NCI-H146 (cell line): ENCODE results near the gene ASTN2.

ENCODE experiments used
- DNase-seq: peaks from one replicate; lab custom pipeline; 2025; lab: John Stamatoyannopoulos, UW

ASTN2 gene

GRCh38 chr9:116741086-116741740 is 673.6 kb downstream of the ASTN2 start:
- no peak for DNase-seq

GRCh38 chr9:116737152-116737546 is 677.7 kb downstream of the ASTN2 start:
- DNase-seq: peak; percentile 79

GRCh38 chr9:116736399-116737151 is 678.3 kb downstream of the ASTN2 start:
- DNase-seq: no peak

GRCh38 chr9:116733010-116733641 is 681.7 kb downstream of the ASTN2 start:
- no peak for DNase-seq

GRCh38 chr9:116726602-116727001 is 688.3 kb downstream of the ASTN2 start:
- DNase-seq: no peak

- DNase-seq: peak; percentile 9
These were observed 690.7 kb downstream of the ASTN2 start for GRCh38 chr9:116724123-116724522.

GRCh38 chr9:116721944-116722343 is 692.9 kb downstream of the ASTN2 start:
- DNase-seq: no peak

GRCh38 chr9:116721411-116721810 is 693.4 kb downstream of the ASTN2 start:
- DNase-seq: no peak

- no peak for DNase-seq
These were observed 694.7 kb downstream of the ASTN2 start for GRCh38 chr9:116720111-116720510.

- no peak for DNase-seq
These were observed 696.7 kb downstream of the ASTN2 start for GRCh38 chr9:116718111-116718510.

- DNase-seq: no peak
These were observed 697.7 kb downstream of the ASTN2 start for GRCh38 chr9:116717150-116717549.

- DNase-seq: no peak
These were observed 698.4 kb downstream of the ASTN2 start for GRCh38 chr9:116716438-116716837.

- DNase-seq: peak; percentile 20
These were observed 699.1 kb downstream of the ASTN2 start for GRCh38 chr9:116715751-116716150.

- DNase-seq: peak; percentile 65
These were observed 701.6 kb downstream of the ASTN2 start for GRCh38 chr9:116713271-116713670.

- DNase-seq: no peak
These were observed 702.1 kb downstream of the ASTN2 start for GRCh38 chr9:116712781-116713180.

- no peak for DNase-seq
These were observed 708.3 kb downstream of the ASTN2 start for GRCh38 chr9:116706310-116707290.

- no peak for DNase-seq
These were observed 709.3 kb downstream of the ASTN2 start for GRCh38 chr9:116705531-116705930.

- DNase-seq: no peak
These were observed 710.4 kb downstream of the ASTN2 start for GRCh38 chr9:116704470-116704869.

- no peak for DNase-seq
These were observed 711.2 kb downstream of the ASTN2 start for GRCh38 chr9:116703634-116704033.

GRCh38 chr9:116701940-116702642 is 712.8 kb downstream of the ASTN2 start:
- DNase-seq: no peak
